Kasumi-1 (cell line): Measurements from ENCODE around the gene FAM83E.

Experiments used
- DNase-seq, 2 experiments: peaks; one replicate each; lab custom pipeline; 2025; lab: John Stamatoyannopoulos, UW

FAM83E gene

DNA sequence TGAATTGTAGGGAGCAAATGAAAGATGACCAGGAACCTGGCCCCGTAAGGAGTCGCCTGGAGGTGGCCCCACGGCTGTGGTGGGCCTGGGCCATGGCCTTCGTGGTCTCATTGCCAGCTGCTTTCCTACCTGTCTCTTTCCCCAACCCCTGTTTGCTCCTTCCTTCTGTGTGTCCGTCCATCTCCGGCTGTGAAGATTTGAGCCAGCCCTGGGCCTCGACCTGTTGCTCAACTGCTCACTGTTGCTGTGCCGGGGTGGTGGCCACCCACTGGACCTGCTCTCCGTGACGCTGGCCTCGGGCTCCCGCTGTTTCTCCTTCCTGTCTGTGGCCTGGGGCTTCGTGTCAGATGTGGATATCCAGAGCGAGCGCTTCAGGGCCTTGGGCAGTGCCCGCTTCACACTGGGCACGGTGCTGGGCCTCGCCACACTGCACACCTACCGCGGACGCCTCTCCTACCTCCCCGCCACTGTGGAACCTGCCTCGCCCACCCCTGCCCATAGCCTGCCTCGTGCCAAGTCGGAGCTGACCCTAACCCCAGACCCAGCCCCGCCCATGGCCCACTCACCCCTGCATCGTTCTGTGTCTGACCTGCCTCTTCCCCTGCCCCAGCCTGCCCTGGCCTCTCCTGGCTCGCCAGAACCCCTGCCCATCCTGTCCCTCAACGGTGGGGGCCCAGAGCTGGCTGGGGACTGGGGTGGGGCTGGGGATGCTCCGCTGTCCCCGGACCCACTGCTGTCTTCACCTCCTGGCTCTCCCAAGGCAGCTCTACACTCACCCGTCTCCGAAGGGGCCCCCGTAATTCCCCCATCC lies 13.8 kb upstream of the FAM83E start:
- no peak for DNase-seq

DNA sequence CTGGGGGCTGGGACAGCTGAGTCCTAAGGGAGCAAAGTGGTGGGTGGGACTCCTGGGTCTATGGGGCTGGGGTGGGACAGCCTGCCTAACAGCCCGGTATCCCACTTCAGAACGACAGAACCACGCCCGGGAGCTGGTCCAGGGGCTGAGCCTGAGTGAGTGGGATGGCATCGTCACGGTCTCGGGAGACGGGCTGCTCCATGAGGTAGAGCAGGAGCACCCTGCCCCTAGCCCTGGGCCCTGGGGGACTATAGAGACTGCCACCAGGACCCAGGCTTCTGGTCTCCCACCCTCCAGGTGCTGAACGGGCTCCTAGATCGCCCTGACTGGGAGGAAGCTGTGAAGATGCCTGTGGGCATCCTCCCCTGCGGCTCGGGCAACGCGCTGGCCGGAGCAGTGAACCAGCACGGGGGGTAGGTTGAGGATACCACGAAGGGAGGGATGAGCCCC lies 13.0 kb upstream of the FAM83E start:
- no peak for DNase-seq

DNA sequence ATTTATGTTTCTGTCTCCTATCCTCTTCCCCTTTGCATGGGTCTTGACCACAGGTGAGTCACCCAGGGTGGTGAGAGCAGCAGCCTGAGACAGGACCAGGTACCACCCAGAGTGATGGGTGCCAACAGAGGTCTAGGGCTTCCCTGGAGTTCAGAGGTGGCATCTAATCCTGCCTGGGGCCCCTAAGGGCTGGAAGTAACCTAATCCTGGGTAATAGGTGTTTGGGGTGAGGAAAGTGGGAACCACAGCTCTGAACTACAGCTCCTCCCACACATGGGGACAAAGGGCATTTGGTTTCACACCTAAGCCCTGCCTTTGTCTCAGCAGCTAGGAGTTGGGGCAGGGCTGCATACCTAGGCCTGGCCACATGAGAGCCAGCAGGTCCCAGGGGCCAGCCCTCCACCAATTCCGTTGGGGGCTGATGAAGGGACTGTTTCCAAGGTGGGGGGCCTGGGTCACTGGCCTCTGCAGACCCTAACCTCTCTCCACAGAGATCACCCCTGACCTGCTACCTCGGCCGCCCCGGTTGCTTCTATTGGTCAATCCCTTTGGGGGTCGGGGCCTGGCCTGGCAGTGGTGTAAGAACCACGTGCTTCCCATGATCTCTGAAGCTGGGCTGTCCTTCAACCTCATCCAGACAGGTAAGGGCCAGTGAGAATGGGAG lies 12.5 kb upstream of the FAM83E start:
- no peak for DNase-seq

DNA sequence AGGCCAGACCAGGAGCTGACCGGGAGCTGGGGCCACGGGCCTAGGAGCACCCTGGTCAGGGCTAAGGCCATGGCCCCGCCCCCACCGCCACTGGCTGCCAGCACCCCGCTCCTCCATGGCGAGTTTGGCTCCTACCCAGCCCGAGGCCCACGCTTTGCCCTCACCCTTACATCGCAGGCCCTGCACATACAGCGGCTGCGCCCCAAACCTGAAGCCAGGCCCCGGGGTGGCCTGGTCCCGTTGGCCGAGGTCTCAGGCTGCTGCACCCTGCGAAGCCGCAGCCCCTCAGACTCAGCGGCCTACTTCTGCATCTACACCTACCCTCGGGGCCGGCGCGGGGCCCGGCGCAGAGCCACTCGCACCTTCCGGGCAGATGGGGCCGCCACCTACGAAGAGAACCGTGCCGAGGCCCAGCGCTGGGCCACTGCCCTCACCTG lies 11.0 kb upstream of the FAM83E start:
- no peak for DNase-seq

DNA sequence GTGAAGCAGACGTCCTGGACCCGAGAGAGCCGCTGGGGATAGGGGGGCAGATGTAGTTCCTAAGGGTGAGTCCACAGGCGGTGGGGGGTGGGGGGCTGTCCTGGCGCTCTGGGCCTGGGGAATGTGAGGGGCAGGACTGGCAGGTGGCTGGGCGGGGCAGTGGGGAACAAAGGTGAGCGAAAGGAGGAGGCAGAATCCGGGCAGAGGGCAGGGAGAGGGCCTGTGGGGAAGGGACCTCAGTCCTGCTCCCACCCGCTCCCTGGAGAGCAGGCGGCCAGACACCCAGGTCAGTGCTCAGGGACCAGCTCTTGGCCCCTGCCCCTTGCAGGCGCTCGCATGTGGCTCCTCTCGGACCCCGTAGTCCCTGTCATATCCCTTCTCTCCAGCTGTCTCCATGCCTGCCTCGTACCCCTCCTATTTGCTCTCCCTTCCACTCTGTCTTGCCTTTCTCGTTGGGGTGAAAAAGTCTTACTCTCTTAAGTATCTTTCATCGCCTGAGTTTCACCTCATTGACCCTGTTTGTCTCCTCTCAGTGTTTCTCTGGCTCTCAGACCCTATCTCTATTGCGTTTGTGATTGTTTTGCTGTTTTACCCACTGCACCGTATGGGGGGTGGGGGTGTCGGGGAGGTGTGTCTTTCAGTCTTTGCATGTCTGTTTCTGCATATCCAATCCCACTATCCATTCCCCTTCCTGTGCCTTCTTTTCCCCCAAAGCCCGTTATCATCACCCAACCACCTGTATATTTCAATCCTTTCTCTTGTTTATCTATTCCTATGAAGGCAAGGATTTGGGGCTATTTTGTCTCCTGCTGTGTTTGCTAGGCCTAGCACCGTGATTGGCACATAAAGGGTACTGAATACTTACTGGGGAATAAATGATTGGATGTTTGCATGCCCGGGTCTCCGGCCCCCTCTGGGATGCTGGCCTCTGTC lies 10.2 kb upstream of the FAM83E start:
- DNase-seq, result no peak

DNA sequence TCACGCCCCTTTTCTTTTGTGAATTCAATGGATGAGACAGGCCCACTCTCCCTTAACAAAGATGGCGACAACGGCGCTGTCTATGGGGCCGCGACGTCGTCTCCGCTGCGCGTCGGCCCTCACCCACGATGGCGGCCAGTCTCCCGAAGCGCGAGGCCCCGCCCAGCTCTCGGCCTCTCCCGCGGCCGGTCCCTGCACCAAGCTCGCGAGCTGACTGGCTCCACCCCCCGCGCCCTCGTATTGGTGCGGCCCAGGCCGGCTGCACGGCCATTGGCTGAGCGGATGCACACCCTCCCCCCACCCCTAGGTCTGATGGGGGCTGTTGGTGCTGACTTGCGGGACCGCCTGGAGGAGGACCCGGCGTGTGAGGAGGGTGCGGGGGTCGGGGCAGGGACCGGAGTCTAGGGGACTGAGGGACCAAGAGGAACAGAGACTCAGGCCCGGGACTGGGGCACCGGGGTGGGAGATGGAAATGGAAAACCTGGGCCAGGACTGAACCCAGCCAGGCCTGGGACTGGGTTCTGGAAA lies 9.3 kb upstream of the FAM83E start:
- peak; percentile 79 to 80 for DNase-seq

DNA sequence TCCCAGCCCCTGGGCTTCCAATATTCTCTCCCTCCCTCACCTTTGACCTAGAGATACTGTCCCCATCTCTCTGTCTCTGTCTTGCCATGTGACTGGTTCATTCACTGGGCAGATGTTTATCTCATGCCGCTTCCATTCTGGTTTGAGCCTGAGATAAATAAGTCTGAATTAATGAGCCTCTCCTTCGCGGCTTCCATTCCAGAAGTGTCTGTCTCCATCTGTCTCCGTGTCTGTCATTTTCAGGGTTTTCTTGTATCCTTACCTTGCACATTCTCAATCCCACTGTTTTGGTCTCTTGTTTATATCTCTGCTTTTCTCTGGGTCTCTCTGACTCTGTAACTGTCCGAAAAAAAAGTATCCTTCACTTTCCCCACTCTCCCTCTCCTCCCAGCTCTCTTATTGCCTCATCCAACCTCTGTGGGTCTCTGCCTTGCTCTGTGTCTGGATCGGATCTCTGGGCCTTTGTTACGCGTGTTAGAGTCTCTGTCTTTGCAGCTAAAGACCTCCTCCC lies 8.7 kb upstream of the FAM83E start:
- no peak for DNase-seq

DNA sequence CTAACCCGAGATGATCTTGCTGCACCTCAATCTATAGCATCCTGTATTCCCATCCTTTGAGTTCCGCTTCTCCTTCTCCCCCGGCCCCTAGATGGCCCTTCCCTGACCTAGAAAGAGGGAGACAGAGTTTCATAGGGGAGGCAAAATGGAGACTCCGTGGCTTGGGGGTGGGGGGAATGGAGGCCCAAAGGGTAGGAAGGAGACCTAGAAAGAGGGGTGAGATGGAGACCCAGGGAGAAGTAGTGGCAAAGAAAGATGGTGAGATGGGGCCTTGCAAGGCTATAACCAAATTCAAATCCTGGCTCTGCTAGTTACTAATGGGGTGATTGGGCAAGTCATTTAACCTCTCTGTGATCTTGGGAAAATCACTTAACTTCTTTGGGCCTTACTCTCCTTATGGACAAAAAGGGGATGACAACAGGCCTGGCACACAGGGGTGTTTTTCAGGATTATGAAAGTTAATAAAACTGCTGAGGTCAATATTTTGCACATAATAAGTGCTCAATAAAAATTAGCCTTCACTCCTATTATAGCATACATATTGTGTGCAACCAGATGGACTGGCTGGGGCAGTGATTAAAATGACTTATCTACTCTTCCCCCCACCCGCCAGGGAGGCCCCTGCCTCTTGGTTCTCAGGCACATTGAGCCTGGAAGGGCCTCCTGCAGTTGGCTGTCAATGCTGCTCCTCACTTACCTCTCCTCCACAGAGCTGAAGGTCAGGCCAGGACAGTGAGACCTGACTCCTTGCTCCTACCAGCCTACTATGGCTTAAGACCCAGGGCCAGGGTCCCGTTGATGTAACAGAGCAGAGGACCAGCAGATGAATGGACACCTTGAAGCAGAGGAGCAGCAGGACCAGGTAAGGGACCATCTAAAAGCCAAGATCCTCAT lies 5.1 kb upstream of the FAM83E start:
- DNase-seq, result peak in 1 of 2 experiments; percentile 63

DNA sequence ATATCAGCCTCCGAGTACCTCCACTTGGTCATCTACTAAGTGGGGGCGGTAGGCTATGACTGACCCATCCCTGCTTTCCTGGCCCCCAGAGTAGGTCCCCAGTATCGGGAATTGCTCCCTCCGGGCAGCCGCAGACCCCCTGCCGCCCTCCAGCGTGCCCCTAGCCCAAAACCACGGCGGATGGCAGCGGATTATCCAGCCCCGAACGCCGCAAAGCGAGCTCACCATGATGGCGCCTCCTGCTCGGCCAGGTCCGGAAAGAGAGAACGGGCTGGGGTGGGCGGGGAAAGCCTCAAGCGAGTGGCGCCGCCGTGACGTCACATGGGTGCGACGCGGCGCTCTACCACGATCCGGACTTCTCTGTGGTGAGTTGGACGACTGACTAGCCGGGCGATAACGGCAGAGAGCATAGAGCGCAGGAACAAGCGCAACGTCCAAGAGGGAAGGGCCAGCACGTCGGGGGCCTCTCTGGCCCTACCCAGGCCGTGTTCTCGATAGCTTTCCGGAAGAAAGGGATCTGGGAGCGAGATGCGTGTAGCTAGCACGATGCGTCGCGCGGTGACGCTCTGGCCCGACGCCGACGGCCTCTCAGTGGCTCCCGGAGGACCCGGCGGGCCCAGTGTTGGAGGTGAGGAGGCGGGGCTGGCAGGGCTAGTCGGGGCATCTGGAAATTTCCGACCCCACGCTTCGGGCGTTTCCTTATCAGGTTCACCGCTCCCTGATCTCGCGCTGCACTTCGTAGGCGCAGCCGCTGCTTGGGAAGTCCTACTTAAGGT lies 4.2 kb upstream of the FAM83E start, which contains the start of the genes RPL18 and SPHK2:
RPL18 (minus strand) TSS at position 263 of the 776 bp plus-strand sequence; CDS start at position 228, 35 bp downstream.
SPHK2 (plus strand) TSS at position 591 of the 776 bp plus-strand sequence. CDS start 1,009 bp downstream, outside the sequence.
- DNase-seq, result peak; percentile 99 to 100

DNA sequence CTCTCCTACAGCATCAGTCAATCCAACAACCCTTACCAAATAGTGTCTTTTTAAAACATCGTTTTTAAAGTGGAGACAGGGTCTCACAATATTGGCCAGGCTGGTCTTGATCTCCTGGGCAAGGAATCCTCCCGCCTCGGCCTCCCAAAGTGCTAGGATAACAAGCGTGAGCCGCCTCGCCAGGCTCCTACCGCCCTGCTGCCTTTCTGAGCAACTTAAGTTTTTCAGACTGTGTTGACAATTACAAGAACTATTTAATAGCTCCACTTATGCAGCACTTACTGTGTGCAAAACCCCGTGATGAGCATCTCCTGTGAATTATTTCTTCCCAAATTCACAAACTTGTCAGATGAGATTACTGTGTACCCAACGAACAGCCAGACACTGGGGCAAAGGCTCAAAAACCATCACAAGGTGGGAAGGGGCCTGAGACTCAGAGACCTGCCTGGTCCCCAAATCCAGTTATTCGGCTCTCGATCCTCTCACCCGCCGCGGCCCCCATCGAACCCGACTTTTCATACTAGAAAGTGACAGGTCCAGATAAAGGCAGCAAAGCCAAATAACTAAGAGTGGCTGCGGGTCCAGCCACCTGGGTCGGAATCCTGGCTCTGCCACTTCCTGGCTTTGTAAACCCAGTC lies 3.5 kb upstream of the FAM83E start:
- DNase-seq, result no peak

DNA sequence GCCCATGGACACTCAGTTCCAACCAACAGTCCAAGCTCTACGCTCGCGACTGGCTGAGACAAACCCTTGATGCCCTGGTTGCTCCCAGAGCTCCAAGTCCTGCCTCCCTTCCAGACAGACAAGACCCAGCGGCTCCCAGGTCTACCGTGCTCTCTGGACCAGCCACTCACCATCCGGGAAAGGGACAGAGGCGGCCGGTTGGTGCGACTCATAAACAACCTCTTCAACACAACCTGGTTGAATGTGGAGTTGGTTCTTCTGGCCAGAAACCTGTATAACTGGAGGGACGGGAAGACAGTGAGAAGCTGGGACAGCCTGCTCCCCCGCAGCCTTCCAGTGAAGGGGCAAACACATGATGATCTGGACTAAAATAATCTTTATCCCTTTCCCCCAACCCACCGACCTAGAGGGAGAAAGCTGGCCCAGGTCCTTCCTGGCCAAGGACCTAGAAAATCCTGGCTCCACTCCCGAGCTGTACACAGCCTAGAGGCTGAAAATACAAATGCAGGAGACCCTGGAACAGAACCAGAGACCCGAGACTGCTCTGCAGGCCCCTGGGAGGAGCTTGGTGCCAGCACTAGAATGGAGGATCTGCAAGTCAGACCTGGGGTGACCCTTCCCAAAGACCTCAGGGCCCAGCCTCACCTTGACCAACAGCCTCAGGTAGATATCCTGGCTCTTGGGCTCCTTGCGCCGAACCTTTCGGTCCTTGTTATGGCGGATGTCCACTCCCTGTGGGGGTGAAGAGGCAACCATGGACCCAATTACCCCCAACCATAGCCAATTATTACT lies 2.5 kb upstream of the FAM83E start:
- DNase-seq, result no peak

DNA sequence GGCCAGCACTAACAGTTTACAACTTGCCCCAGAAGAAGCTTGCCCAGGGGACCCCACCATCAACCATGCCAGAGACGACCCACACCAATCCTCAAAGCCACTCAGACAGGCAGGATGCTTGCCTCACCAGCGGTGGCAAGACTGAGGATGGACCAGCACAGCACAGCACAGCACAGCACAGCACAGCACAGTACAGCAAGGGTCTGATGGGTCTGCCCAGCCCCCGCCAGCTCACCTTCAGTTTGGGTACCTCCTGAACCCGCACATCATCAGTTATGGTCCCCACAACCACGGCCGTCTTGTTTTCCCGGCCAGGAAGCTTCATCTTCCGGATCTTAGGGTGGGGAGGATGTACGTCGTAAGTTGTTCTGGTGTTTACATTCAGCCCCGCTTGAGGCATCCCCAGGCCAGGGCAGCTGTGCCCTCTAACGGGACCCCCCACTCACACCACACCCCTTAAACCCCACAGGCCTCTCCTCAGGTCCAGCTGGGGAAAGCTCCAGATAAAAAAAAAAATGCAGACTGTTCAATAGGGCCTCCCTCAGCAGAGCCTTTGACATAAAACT lies 1.7 kb upstream of the FAM83E start:
- no peak for DNase-seq

DNA sequence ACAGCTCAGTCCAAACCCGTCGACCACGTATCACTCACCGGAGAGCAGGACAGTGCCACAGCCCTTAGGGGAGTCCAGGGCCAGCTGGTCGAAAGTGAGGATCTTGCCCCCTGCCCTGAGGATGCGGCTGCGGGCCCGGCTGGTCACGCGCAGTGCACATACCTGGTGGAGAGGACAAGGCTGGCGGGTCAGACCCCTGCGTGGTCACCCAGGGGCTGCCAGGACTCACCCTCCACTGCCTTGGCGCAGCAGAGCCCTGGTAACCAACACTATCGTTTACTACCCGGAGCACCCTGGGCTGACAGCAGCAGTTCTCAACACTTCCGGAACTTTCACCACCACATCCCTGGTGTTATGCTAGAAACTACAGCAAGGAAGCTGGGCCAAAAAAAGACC lies 1.2 kb upstream of the FAM83E start:
- DNase-seq, result no peak

DNA sequence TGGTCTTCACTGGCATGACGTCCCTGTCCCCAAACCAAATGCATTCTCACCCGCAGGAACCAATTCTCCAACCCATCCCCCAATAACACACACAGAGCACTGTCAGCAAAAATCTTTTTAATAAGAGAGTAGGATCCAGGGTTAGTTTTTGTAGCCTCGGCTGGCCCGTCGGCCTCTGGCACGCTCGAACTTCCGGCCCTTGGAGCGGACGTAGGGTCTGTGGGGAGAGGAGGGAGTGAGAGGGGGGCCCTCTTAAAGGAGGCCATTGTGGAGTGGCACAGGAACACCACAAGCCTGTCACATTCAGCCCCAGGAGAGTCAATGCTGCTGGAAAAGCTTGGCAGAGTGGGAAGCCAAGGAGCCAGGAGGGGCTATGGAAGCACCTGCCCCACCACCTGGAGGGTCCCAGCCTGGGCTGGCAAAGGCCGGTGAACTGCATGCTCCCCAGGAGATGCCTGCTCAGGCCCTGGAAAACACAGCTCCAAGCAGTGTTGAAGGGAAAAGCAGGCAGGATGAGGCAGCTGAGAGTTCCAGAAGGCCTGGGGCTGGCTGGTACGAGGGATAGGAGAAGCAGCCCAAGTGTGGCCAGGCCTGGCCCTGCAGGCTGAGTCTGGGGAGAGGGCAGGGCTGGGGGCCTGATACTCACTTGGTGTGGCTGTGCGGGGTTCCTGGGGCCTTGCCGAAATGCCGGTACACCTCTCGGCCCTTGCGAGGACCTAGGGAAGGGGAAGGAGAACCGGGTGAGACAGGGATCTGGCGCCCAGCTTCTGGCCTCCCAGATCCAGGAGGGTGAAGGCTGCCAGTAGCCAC lies 560 bp upstream of the FAM83E start:
- DNase-seq, result no peak

DNA sequence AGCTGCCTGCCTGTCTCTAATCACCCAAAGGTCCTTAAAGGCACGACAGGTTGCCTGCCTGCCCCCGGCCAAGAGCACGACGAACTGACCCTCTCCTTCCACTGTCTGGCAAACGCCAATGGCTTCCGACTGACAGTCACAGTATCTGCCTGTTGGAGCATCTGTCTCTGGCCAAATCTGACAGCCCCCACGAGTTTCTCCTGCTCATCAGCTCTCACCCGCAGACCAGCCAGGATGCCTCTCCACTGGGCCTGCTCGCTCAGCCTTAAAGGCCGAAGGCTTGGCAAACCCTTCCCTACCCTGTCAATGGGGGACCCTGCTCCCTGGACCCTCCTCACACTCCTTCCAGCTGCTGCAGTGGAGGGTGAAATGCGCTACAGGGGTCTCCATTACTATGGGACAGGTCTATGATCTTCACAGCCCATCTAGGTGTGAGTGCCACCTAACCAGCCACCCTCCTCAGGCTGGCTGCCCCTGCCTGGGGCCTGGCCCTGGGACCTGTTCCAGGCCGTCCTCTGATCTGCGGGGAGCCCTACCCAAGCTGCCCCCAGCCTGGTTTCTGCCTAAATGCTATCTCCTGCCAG lies 932 bp downstream of the FAM83E start:
- DNase-seq, result peak in 1 of 2 experiments; percentile 11

DNA sequence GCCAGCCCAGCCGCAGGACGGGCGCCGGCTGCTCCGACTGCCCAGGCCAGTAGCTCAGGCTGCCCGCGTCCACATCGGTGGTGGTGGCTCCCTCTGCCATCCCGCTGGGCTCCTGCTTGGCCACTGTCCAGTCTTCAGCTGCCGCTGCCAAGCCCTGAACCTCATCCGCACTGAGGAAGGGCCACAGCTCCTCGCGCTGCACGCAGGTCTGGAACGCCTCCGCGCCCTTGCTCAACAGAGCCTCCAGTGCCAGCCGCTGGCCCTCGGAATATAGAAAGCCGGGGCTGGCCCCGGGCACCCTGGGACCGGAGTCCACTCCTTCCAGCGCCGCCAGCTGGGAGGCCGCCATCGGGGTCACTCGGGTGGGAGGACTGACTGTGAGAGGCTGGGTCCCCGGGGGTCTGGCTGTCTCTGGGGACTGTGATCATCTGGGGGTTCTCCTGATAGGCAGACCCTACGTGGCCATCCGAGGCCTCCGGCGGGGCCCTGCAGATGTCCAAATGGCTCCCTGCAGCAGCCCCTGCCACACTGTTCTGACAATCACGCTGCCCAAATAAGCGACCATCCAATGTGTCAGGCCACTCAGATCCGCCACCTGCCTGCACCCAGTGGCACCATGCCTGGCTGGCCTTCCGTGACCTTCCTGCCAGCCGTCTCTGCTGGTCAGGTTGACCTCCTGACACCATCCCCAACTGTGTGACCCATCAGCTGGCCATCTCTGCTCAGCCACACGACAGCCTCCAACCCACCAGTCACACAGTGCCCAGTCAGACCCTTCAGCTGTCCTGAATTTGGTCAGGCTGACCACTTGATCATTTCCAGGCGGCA lies 1.6 kb downstream of the FAM83E start:
- no peak for DNase-seq
